ENCODE measurements around the gene PIBF1. TPM values are rescaled to one million over a fixed set of nuclear protein-coding genes. Genes with fewer than 3 reads are reported as not detected.

The PIBF1 gene
- total RNA-seq, 1 donor from 2014 or later, result 44.8 TPM

DNA sequence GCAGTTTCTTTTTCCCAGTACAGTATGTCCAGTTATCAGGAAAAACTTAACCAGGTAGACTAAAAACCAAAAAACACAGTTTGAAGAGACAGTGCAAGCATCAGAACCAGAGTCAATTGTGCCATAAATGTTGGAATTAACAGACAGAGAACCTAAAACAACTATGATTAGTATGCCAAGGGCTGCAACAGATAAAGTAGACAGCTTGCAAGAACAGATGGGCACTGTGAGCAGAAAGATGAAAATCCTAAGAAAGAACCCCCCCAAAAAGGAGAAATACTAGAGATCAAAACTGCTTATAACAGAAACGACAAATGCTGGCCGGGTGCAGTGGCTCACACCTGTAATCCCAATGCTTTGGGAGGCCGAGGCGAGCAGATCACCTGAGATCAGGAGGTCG lies 229.8 kb downstream of the PIBF1 start:
- Mint-ChIP-seq H3K36me3 (peaks cover 17% of the 10 kb centered on the region), H3K27me3 (ENCODE audit: insufficient read depth, low read depth) (no peaks in the 10 kb centered on the region), H3K4me1 (no peaks in the 10 kb centered on the region), H3K9me3 (peaks cover 2% of the 10 kb centered on the region), H3K4me3 (no peak overlapping the region), H3K27ac (no peak overlapping the region)
- H3K27me3 ChIP-seq, result no peaks in the 10 kb centered on the region
- H4K20me1 ChIP-seq (ENCODE audit: low read depth), result no peaks in the 10 kb centered on the region
- H3K4me2 ChIP-seq, result no peak overlapping the region
- H2AFZ ChIP-seq (replicated peaks), result no peak overlapping the region
- TF ChIP-seq EZH2phosphoT487 (IDR thresholded peaks at IDR 0.05), result no peak
- TF ChIP-seq, protein P1, sequence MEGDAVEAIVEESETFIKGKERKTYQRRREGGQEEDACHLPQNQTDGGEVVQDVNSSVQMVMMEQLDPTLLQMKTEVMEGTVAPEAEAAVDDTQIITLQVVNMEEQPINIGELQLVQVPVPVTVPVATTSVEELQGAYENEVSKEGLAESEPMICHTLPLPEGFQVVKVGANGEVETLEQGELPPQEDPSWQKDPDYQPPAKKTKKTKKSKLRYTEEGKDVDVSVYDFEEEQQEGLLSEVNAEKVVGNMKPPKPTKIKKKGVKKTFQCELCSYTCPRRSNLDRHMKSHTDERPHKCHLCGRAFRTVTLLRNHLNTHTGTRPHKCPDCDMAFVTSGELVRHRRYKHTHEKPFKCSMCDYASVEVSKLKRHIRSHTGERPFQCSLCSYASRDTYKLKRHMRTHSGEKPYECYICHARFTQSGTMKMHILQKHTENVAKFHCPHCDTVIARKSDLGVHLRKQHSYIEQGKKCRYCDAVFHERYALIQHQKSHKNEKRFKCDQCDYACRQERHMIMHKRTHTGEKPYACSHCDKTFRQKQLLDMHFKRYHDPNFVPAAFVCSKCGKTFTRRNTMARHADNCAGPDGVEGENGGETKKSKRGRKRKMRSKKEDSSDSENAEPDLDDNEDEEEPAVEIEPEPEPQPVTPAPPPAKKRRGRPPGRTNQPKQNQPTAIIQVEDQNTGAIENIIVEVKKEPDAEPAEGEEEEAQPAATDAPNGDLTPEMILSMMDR (IDR thresholded peaks at IDR 0.05), result no peak
- no peak for TF ChIP-seq EZH2 (IDR thresholded peaks at IDR 0.05)
- DNase-seq (ENCODE audit: low spot score), result no peak
- no peaks in the 10 kb centered on the region for H3K9me3 ChIP-seq (ENCODE audit: low read depth)
- H3K9ac ChIP-seq, result no peak overlapping the region
- no peaks in the 10 kb centered on the region for H3K4me1 ChIP-seq
- no peaks in the 10 kb centered on the region for H3F3A ChIP-seq (ENCODE audit: low read depth)
- no peak overlapping the region for H3K4me3 ChIP-seq
- no peak overlapping the region for H3K27ac ChIP-seq
- H3K36me3 ChIP-seq, result peaks cover 3% of the 10 kb centered on the region
- H3K79me2 ChIP-seq (ENCODE audit: low read depth), result no peaks in the 10 kb centered on the region

GRCh38 chr13:73015805-73016204 lies 233.9 kb downstream of the PIBF1 start:
- Histone ChIP-seq H3K27me3 (no peaks in the 10 kb centered on the region), H3K79me2 (ENCODE audit: low read depth) (no peaks in the 10 kb centered on the region), H3K4me3 (no peak overlapping the region), H3K36me3 (peaks cover 3% of the 10 kb centered on the region), H3F3A (ENCODE audit: low read depth) (no peaks in the 10 kb centered on the region), H3K4me2 (no peak overlapping the region), H4K20me1 (ENCODE audit: low read depth) (no peaks in the 10 kb centered on the region), H3K27ac (no peak overlapping the region), H3K9ac (no peak overlapping the region), H3K4me1 (no peaks in the 10 kb centered on the region), H2AFZ (replicated peaks) (no peak overlapping the region), H3K9me3 (ENCODE audit: low read depth) (no peaks in the 10 kb centered on the region)
- H3K27ac Mint-ChIP-seq, result no peak overlapping the region
- peaks cover 22% of the 10 kb centered on the region for H3K36me3 Mint-ChIP-seq
- H3K27me3 Mint-ChIP-seq (ENCODE audit: insufficient read depth, low read depth), result no peaks in the 10 kb centered on the region
- H3K4me3 Mint-ChIP-seq, result no peak overlapping the region
- DNase-seq (ENCODE audit: low spot score), result no peak
- H3K4me1 Mint-ChIP-seq, result no peaks in the 10 kb centered on the region
- TF ChIP-seq EZH2 (IDR thresholded peaks at IDR 0.05) (no peak), EZH2phosphoT487 (IDR thresholded peaks at IDR 0.05) (no peak)
- TF ChIP-seq, protein P1 (IDR thresholded peaks at IDR 0.05), result no peak
- H3K9me3 Mint-ChIP-seq, result peaks cover 2% of the 10 kb centered on the region

DNA sequence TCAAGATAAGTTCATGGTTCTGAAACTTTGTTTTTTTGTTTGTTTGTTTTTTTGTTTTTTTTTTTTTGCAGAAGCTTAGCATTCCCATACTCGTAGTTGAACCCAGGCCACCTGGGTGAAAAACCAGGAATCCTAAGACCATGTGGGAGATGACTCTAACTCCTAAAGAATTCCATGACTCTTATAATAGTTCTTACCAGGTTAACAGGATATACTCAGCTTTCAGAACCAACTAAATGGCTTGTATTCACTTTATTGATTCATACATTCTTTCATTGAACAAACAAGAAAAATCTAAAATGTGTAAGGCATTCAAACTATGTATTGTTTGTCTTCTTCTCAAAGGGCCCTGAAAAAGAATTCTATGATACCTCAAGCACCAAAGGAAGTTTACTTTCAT lies 236.4 kb downstream of the PIBF1 start:
- H3K9ac ChIP-seq, result no peak overlapping the region
- H3F3A ChIP-seq (ENCODE audit: low read depth), result no peaks in the 10 kb centered on the region
- H3K36me3 Mint-ChIP-seq, result peaks cover 14% of the 10 kb centered on the region
- no peaks in the 10 kb centered on the region for H3K4me1 ChIP-seq
- no peaks in the 10 kb centered on the region for H3K27me3 ChIP-seq
- H3K4me1 Mint-ChIP-seq, result no peaks in the 10 kb centered on the region
- no peaks in the 10 kb centered on the region for H4K20me1 ChIP-seq (ENCODE audit: low read depth)
- H3K27me3 Mint-ChIP-seq (ENCODE audit: insufficient read depth, low read depth), result no peaks in the 10 kb centered on the region
- H2AFZ ChIP-seq (replicated peaks), result no peak overlapping the region
- H3K9me3 ChIP-seq (ENCODE audit: low read depth), result no peaks in the 10 kb centered on the region
- TF ChIP-seq, protein P1 (IDR thresholded peaks at IDR 0.05), result no peak
- TF ChIP-seq EZH2 (IDR thresholded peaks at IDR 0.05), result no peak
- no peak for TF ChIP-seq EZH2phosphoT487 (IDR thresholded peaks at IDR 0.05)
- no peak overlapping the region for H3K4me2 ChIP-seq
- no peak overlapping the region for H3K27ac ChIP-seq
- no peak overlapping the region for H3K27ac Mint-ChIP-seq
- no peak overlapping the region for H3K4me3 Mint-ChIP-seq
- no peaks in the 10 kb centered on the region for H3K79me2 ChIP-seq (ENCODE audit: low read depth)
- no peak overlapping the region for H3K4me3 ChIP-seq
- peaks cover 3% of the 10 kb centered on the region for H3K36me3 ChIP-seq
- DNase-seq (ENCODE audit: low spot score), result no peak
- H3K9me3 Mint-ChIP-seq, result peaks cover under 1% of the 10 kb centered on the region
